Large intestine (tissue), 3 donors: Measurements from ENCODE around the gene ANKRD60. TPM values are rescaled to one million over a fixed set of nuclear protein-coding genes. Genes with fewer than 3 reads are reported as not detected.

Experiments used
- DNase-seq, 2 donors: peaks; one replicate each; pipeline versions ENCODE4 v3.0.0 to v3.0.0-alpha.2; 2013
- H3K27ac ChIP-seq: one replicate; pipeline ENCODE4 v1.5.1; 2013; ENCODE audit warnings: low read length
- H3K27me3 ChIP-seq: 2 replicates; pipeline ENCODE4 v1.6.1; 2013; ENCODE audit warnings: low read length; ENCODE audit not compliant: control insufficient read depth, insufficient read depth
- H3K36me3 ChIP-seq: 2 replicates; pipeline ENCODE4 v1.6.1; 2013; ENCODE audit warnings: low read length; ENCODE audit not compliant: control insufficient read depth, insufficient read depth
- H3K4me1 ChIP-seq: one replicate; pipeline ENCODE4 v1.6.1; 2013; ENCODE audit warnings: low read length; ENCODE audit not compliant: control insufficient read depth, insufficient read depth
- H3K4me3 ChIP-seq: one replicate; pipeline ENCODE4 v1.5.1; 2013; ENCODE audit warnings: low read length
- H3K9me3 ChIP-seq: one replicate; pipeline ENCODE4 v1.6.1; 2013; ENCODE audit warnings: mild to moderate bottlenecking, low read depth, low read length, moderate library complexity; ENCODE audit not compliant: control insufficient read depth
- WGBS: methylation state at CpG from one replicate; pipeline ENCODE4 v1.1.5; 2013; ENCODE audit warnings: low lambda C conversion rate; ENCODE audit not compliant: insufficient coverage; 5-methylcytosine and 5-hydroxymethylcytosine counted together
- polyA plus RNA-seq: library from polyadenylated mRNA; unstranded; fragments of 120-200 nt; gene quantifications from one replicate; pipeline ENCODE4 v1.2.1, GENCODE V29; 2013

ANKRD60 gene
- polyA plus RNA-seq, 1 donor: not detected

DNA sequence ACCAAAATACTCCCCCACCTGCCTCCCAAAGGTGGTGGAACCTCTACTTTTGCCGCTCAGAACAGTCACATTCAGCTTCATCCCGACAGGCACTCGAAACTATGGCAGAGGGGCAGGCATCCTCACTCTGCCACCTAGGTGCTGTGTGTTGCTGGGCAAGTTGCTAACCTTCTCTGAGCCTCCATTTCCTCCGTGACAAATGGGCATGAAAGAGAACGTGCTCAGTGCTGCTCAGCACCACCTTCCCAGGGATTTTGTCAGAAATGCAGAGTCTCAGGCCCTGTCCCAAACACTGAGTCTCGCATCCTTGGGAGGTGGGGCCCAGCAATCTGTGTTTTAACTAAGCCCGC lies 18.1 kb downstream of the ANKRD60 start:
- H3K4me3 ChIP-seq: no peak overlapping the region
- H3K9me3 ChIP-seq: no peaks in the 10 kb centered on the region
- H3K36me3 ChIP-seq: no peaks in the 10 kb centered on the region
- H3K27ac ChIP-seq: no peak overlapping the region
- peaks cover 32% of the 10 kb centered on the region for H3K27me3 ChIP-seq
- no peak for DNase-seq
- WGBS: no CpG with 5 or more reads among the region's 7 CpGs
- no peaks in the 10 kb centered on the region for H3K4me1 ChIP-seq

DNA sequence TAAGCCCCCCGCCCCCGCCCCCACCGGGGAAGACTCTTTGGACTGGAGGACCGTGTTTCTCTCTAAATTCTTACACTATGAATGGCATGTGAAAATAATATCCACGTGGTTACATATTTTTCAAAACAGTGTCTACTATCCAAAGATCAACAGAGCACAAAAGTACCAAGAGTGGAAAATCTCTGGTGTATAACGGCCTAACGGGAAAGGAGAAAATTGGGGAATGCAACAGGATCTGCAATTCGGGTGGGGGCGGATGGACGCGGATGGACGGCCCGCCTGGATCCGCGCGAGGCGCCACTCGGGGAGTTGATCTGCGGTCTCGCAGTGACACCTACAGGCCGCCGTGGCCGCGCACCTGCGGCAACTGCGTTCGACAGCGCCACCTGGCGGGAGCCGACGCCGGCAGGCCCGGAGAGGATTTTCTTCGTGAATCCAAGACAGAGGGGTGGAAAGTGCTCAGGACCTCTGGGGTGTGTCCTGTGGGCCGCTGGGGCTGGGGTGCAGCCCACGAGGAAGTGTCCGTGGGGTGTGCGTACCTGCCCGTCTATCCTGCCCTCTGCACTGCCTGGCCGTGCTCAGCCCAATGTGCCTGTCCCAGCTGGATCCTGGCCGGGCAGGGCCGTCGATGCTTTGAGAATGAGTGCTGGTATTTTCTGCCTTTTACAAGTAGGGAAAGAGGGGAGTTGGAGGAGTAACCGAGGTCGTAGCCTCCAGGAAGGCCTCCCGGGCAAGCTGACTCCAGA lies 18.6 kb downstream of the ANKRD60 start:
- H3K27me3 ChIP-seq: peaks cover 32% of the 10 kb centered on the region
- H3K9me3 ChIP-seq: no peaks in the 10 kb centered on the region
- H3K4me3 ChIP-seq: no peak overlapping the region
- DNase-seq: peak; percentile 58 to 63
- no CpG with 5 or more reads among the region's 46 CpGs for WGBS
- H3K4me1 ChIP-seq: no peaks in the 10 kb centered on the region
- no peak overlapping the region for H3K27ac ChIP-seq
- no peaks in the 10 kb centered on the region for H3K36me3 ChIP-seq

DNA sequence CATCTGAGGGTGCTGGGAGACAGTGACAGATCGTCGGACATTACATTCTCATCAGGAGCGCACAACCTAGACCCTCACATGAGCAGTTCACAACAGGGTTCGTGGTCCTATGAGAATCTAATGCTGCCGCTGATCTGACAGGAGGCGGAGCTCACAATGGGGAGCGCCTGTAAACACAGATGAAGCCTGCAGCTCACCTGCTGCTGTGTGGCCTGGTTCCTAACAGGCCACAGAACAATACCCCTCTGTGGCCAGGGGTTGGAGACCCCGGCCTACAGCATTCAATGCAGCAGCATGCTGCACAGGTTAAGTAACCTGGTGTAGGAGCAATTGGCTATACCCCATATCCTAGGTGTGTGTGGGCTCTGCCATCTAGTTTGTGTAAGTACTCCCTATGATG lies 19.5 kb downstream of the ANKRD60 start:
- no peak overlapping the region for H3K27ac ChIP-seq
- peaks cover 28% of the 10 kb centered on the region for H3K27me3 ChIP-seq
- H3K36me3 ChIP-seq: no peaks in the 10 kb centered on the region
- WGBS: no CpG with 5 or more reads among the region's 8 CpGs
- H3K4me3 ChIP-seq: no peak overlapping the region
- H3K9me3 ChIP-seq: no peaks in the 10 kb centered on the region
- H3K4me1 ChIP-seq: no peaks in the 10 kb centered on the region
- no peak for DNase-seq

DNA sequence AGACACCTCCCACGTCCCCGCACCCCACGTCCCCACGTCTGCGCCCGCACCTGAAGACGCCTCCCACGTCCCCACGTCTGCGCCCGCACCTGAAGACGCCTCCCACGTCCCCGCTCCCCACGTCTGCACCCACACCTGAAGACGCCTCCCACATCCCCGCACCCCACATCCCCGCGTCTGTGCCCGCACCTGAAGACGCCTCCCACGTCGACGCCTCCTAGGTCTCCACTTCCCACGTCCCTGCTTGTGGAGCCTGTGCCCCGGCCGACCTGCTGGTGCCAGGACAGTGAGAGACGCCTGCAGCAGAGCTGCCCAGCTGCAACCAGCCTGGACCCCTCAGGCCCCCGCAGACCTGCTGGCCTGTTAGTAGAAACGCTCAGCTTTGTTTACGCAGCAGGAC lies 22.6 kb downstream of the ANKRD60 start:
- no peak for DNase-seq
- H3K4me1 ChIP-seq: no peaks in the 10 kb centered on the region
- no peak overlapping the region for H3K4me3 ChIP-seq
- no peaks in the 10 kb centered on the region for H3K9me3 ChIP-seq
- no peak overlapping the region for H3K27ac ChIP-seq
- no peaks in the 10 kb centered on the region for H3K36me3 ChIP-seq
- no CpG with 5 or more reads among the region's 31 CpGs for WGBS
- H3K27me3 ChIP-seq: peaks cover 12% of the 10 kb centered on the region

DNA sequence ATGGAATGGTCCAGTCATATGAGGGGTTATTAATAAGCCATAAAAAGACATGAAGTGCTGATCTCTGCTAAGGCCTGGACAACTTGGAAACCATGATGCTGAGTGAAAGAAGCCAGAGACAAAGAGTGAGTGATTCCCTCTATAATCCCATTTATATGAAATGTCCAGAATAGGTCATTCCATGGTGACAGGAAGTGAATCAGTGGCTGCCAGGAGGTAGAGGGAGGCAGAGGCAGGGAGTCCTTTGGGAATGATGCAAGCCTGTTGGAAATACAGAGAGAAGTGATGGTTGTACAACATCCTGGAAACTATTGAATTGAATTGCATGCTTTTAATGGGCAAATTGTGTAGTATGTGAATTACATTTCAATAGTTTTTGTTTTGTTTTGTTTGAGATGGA lies 26.4 kb downstream of the ANKRD60 start:
- H3K27me3 ChIP-seq: peaks cover 3% of the 10 kb centered on the region
- no peaks in the 10 kb centered on the region for H3K9me3 ChIP-seq
- H3K4me3 ChIP-seq: no peak overlapping the region
- DNase-seq: no peak
- H3K4me1 ChIP-seq: no peaks in the 10 kb centered on the region
- H3K27ac ChIP-seq: no peak overlapping the region
- H3K36me3 ChIP-seq: no peaks in the 10 kb centered on the region

DNA sequence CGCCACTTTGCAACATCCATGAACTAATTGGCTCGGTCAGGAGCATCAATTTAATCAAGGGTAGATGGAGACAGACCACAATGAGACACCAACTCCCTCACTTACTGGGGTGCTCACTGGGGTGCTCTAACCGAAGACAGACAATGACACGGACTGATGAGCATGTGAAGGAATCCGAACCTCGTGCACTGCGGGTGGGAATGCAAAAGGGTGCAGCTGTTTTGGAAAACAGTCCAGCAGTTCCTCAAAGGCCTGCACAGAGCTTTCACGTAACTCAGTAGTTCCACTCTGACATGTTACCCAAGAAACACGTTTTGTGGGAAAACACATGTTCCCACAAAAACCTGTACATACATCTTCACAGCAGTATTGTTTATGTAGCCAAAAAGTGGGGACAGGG lies 26.8 kb downstream of the ANKRD60 start:
- peaks cover 3% of the 10 kb centered on the region for H3K9me3 ChIP-seq
- H3K27me3 ChIP-seq: peaks cover 3% of the 10 kb centered on the region
- H3K4me3 ChIP-seq: no peak overlapping the region
- WGBS: 80% methylated on average over 1 of the region's 9 CpGs
- DNase-seq: no peak
- no peaks in the 10 kb centered on the region for H3K4me1 ChIP-seq
- no peak overlapping the region for H3K27ac ChIP-seq
- no peaks in the 10 kb centered on the region for H3K36me3 ChIP-seq

DNA sequence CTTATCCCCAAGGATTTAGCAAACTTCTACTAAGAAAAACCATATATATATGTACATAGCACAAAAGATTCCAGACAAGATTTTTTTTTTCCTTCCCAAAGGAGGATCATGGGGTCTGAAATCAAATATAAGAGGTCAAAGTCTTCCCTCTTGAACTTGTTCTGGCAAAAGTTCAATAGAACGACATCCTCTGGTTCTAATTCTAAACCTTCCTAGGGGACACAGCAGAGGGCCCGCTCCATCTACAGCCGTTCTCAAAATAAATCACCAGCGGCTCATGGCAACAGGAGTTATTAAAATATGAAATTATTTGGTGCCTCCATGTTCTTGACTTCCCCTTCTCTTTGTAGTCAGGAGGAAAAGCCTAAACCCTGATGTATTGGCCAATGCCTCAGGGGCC lies 29.0 kb downstream of the ANKRD60 start:
- Histone ChIP-seq H3K36me3 (no peaks in the 10 kb centered on the region), H3K4me3 (no peak overlapping the region), H3K27me3 (peaks cover 3% of the 10 kb centered on the region), H3K4me1 (no peaks in the 10 kb centered on the region), H3K27ac (no peak overlapping the region), H3K9me3 (peaks cover 3% of the 10 kb centered on the region)
- no CpG with 5 or more reads among the region's 4 CpGs for WGBS
- DNase-seq: no peak

DNA sequence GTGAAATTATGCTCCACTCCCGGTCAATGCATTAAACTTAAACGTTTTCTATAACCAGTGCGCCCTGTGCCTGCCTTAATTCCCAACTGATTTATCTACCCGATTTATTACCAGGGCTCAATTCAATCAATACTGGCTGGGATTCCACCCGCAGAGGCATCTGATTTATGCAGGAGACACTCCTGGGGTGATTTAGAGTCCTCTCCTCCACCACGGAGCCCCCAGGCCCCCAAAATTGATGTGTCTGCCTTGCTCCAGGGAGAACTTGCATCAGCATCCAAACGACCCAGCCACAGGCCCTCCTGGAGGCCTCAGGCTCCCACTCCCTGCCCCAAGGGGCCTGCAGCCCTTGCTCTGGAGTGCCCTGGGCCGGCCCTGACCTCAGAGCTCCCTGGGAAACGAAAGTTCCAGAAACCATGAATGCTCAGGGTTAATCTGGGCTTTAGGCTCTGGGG lies 29.5 kb downstream of the ANKRD60 start:
- Histone ChIP-seq H3K9me3 (peaks cover 3% of the 10 kb centered on the region), H3K36me3 (no peaks in the 10 kb centered on the region), H3K4me1 (no peaks in the 10 kb centered on the region), H3K27ac (no peak overlapping the region), H3K4me3 (no peak overlapping the region), H3K27me3 (peaks cover 3% of the 10 kb centered on the region)
- DNase-seq: no peak
- 100% methylated on average over 1 of the region's 9 CpGs for WGBS

DNA sequence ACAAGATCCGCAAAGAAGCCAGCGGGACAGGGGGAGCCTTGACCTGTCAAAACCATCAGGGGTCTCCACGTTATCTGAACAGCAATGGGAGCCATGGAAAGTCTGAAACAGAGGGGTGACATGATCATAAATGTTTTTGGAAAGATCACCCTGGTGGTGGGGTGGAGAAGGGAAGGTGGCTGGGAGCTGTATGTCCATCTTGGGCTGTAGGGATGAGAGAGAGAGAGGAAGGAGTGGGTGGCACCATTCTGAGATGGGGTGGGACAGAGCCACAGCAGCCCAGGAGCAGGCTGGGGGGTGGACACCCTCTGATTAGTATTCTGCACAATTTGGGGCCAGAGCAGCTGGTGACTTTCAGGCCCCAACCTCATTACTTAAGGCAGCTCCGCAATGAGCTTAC lies 30.1 kb downstream of the ANKRD60 start:
- H3K4me3 ChIP-seq: no peak overlapping the region
- no peak overlapping the region for H3K27ac ChIP-seq
- H3K36me3 ChIP-seq: no peaks in the 10 kb centered on the region
- H3K9me3 ChIP-seq: peaks cover 3% of the 10 kb centered on the region
- no peak for DNase-seq
- WGBS: 100% methylated on average over 1 of the region's 4 CpGs
- no peaks in the 10 kb centered on the region for H3K4me1 ChIP-seq
- H3K27me3 ChIP-seq: no peaks in the 10 kb centered on the region

DNA sequence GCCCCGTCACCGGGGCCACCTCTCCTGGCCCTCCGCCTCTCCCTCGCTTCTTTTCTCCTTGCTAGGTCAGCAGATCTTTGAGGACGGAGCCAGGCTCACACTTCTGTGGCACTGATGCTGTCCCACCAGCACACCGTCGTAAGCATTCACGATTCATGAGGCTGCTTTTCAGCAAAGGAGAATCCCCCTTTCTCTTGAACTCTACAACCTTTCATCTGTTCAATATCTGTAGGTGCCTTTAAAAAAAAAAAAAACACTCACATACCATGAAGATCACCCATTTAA lies 31.3 kb downstream of the ANKRD60 start:
- no peaks in the 10 kb centered on the region for H3K4me1 ChIP-seq
- no peaks in the 10 kb centered on the region for H3K36me3 ChIP-seq
- 95% methylated on average over 3 of the region's 8 CpGs for WGBS
- peaks cover 3% of the 10 kb centered on the region for H3K9me3 ChIP-seq
- no peak overlapping the region for H3K27ac ChIP-seq
- H3K4me3 ChIP-seq: no peak overlapping the region
- no peak for DNase-seq
- no peaks in the 10 kb centered on the region for H3K27me3 ChIP-seq

DNA sequence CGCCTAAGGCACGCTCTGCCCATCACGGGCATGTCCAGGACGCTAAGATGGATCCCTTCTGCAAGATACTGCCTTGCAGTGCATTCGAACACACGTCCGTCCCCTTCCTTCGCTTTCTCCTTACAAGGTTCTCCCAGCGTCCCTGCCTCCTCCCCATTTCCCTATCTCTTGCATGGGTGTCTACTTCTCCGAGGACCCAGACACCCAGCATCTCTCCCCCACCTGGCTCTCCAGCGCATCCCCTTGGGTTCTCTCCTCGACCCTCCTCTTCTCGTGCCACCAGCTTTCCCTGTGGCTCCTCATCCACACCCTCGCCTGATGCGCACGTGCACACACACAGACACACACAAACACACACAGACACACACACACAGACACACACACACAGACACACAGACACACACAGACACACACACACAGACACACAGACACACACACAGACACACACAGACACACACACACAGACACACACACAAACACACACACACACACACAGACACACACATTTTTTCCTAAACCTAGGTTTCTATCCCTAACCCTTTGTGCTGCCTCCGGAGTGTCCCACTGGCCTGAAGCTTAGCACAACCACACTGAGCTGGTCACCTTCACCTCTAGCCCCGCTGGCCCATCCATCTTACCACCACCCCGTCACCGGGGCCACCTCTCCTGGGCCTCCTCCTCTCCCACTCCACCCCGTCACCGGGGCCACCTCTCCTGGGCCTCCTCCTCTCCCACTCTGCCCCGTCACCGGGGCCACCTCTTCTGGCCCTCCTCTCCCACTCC lies 31.9 kb downstream of the ANKRD60 start:
- WGBS: 88% methylated on average over 5 of the region's 24 CpGs
- no peak for DNase-seq
- no peaks in the 10 kb centered on the region for H3K4me1 ChIP-seq
- peaks cover 3% of the 10 kb centered on the region for H3K9me3 ChIP-seq
- H3K27me3 ChIP-seq: no peaks in the 10 kb centered on the region
- no peak overlapping the region for H3K4me3 ChIP-seq
- no peaks in the 10 kb centered on the region for H3K36me3 ChIP-seq
- H3K27ac ChIP-seq: no peak overlapping the region
